SH-SY5Y (cell line): ENCODE results near the gene CDK1.

Experiments used
- GATA2 ChIP-seq: IDR thresholded peaks from 2 replicates; pipeline ENCODE4 v1.6.1; 2011; ENCODE audit warnings: mild to moderate bottlenecking, low read depth, low read length
- GATA3 ChIP-seq: IDR thresholded peaks from 2 replicates; pipeline ENCODE4 v1.6.1; 2011; ENCODE audit warnings: low read depth, mild to moderate bottlenecking, low read length, moderate library complexity

DNA sequence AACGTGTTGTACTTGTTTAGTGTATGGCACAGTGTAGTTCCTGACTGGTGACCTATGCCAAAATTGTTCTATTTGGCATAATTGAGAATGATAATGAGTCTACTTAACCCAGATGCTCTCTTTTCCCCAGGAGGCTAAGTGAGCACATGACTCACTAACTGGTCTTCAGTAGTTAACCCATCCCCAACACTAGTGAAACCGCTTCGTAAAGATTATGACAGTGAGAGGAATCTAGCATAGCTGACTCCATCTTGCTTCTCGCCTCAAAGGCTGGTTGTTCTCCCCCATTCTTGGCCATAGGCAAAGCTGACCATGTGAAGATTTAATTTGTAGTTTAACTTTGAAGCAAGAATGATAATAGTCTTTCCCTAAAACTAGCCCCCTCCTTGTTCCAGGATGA, 47.2 kb downstream of the CDK1 start:
- TF ChIP-seq GATA3 = no peak
- TF ChIP-seq GATA2 = no peak
